ENCODE measurements around the gene ELP5.

- TF ChIP-seq CTCF (conservative IDR thresholded peaks at IDR 0.05; ENCODE audit: low read length) (no peak), EZH2phosphoT487 (IDR thresholded peaks at IDR 0.05; ENCODE audit: borderline replicate concordance) (no peak)
Observed at GRCh38 chr17:7226721-7227710, 25.0 kb upstream of the ELP5 start.

Measured in Loucy (cell line).